B cell (primary cell): ENCODE data around the gene MAD2L1. TPM values are rescaled to one million over a fixed set of nuclear protein-coding genes. Genes with fewer than 3 reads are reported as not detected.

ENCODE experiments used
- ATAC-seq: fragments of 200-7000 bp; cut with Tn5 transposase; one replicate; pipeline ENCODE4 v1.10.0; 2021; ENCODE audit warnings: low read depth, mild to moderate bottlenecking, moderate number of reproducible peaks, moderate library complexity
- CTCF ChIA-PET: fragments of 350-600 bp; sonication (Branson Sonifier 250); formaldehyde crosslinking; loops from one replicate; lab custom pipeline; 2021; ENCODE audit warnings: antibody characterized with exemption, inconsistent platforms; lab: Charles Lee
- POLR2A ChIA-PET: fragments of 350-600 bp; sonication (Branson Sonifier 250); formaldehyde crosslinking; loops from one replicate; lab custom pipeline; 2021; ENCODE audit warnings: antibody characterized with exemption; lab: Charles Lee
- DNase-seq: peaks from one replicate; pipeline ENCODE4 v3.0.0; 2013
- H2AFZ ChIP-seq: 2 replicates; pipeline ENCODE4 v1.6.1; 2012; ENCODE audit warnings: mild to moderate bottlenecking, low read depth, low read length; ENCODE audit not compliant: insufficient read depth, poor library complexity, severe bottlenecking
- H3K27ac ChIP-seq, 2 donors: 1 replicate in 1 of 2; 2 replicates in 1 of 2; pipeline ENCODE4 v1.5.1; 2012 to 2013; ENCODE audit warnings: low read length in 2 of 2, mild to moderate bottlenecking in 2 of 2, moderate library complexity in 1 of 2
- H3K27me3 ChIP-seq, 4 experiments: fragments of 200-600 bp in 1 of 4; sonication (generic) in 1 of 4; replicated peaks in 1 of 4; 1 replicate in 2 of 4; 2 replicates in 2 of 4; pipeline versions ENCODE4 v1.6.1 to v1.7.0; 2013 to 2016; ENCODE audit warnings: low read length in 3 of 4, mild to moderate bottlenecking in 2 of 4, mixed read lengths in 1 of 4, moderate library complexity in 1 of 4; ENCODE audit not compliant: insufficient read depth in 4 of 4, control insufficient read depth in 3 of 4; ENCODE audit errors: control extremely low read depth in 1 of 4
- H3K36me3 ChIP-seq, 2 experiments: replicated peaks in 1 of 2; 1 replicate in 1 of 2; 2 replicates in 1 of 2; pipeline versions ENCODE4 v1.6.1 to v1.7.1; 2013; ENCODE audit warnings: low read length in 1 of 2; ENCODE audit not compliant: insufficient read depth in 2 of 2, control insufficient read depth in 1 of 2; ENCODE audit errors: control extremely low read depth in 1 of 2, extremely low read depth in 1 of 2
- H3K4me1 ChIP-seq, 2 donors: fragments of 200-600 bp in 1 of 2; sonication (generic) in 1 of 2; 1 replicate in 1 of 2; 2 replicates in 1 of 2; pipeline versions ENCODE4 v1.5.1 to v1.6.1; 2013 to 2017; ENCODE audit warnings: low read length in 2 of 2; ENCODE audit not compliant: control insufficient read depth in 2 of 2, insufficient read depth in 2 of 2
- H3K4me2 ChIP-seq: replicated peaks from 2 replicates; pipeline ENCODE3; 2012; ENCODE audit warnings: mild to moderate bottlenecking, low read depth, low read length; ENCODE audit not compliant: poor library complexity, severe bottlenecking
- H3K4me3 ChIP-seq, 5 experiments: fragments of 200-600 bp in 1 of 5; sonication (generic) in 1 of 5; 1 replicate in 3 of 5; 2 replicates in 2 of 5; pipeline versions ENCODE4 v1.5.1 to v1.7.0; 2011 to 2016; ENCODE audit warnings: low read length in 4 of 5, mild to moderate bottlenecking in 4 of 5, low read depth in 2 of 5, control low read depth in 1 of 5, moderate library complexity in 1 of 5; ENCODE audit not compliant: insufficient read depth in 1 of 5; ENCODE audit errors: control extremely low read depth in 1 of 5, extremely low read depth in 1 of 5
- H3K79me2 ChIP-seq: fragments of 200-600 bp; sonication (generic); one replicate; pipeline ENCODE4 v1.6.0; 2016; ENCODE audit warnings: low read length; ENCODE audit not compliant: control insufficient read depth, insufficient read depth
- H3K9ac ChIP-seq: fragments of 200-600 bp; sonication (generic); 2 replicates; pipeline ENCODE4 v1.6.1; 2017; ENCODE audit warnings: mild to moderate bottlenecking, low read length, moderate library complexity
- H3K9me3 ChIP-seq, 3 donors: one replicate each; pipeline versions ENCODE4 v1.6.1 to v1.7.1; 2013; ENCODE audit warnings: low read length in 2 of 3; ENCODE audit not compliant: control insufficient read depth in 2 of 3, insufficient read depth in 1 of 3; ENCODE audit errors: control extremely low read depth in 1 of 3
- H4K20me1 ChIP-seq: 2 replicates; pipeline ENCODE4 v1.6.0; 2012; ENCODE audit warnings: mild to moderate bottlenecking, low read length; ENCODE audit not compliant: insufficient read depth, control insufficient read depth, poor library complexity, severe bottlenecking
- H3K27ac Mint-ChIP-seq: one replicate; pipeline ENCODE4 v1.8.0; 2021; ENCODE audit warnings: mixed read lengths
- H3K27me3 Mint-ChIP-seq: one replicate; pipeline ENCODE4 v1.8.0; 2021; ENCODE audit warnings: mixed read lengths
- H3K4me1 Mint-ChIP-seq: one replicate; pipeline ENCODE4 v1.8.0; 2021; ENCODE audit warnings: mixed read lengths
- H3K4me3 Mint-ChIP-seq: one replicate; pipeline ENCODE4 v1.8.0; 2021; ENCODE audit warnings: mixed read lengths
- H3K9me3 Mint-ChIP-seq: one replicate; pipeline ENCODE4 v1.8.0; 2022; ENCODE audit warnings: mixed read lengths; ENCODE audit not compliant: insufficient read depth
- EZH2 ChIP-seq: IDR thresholded peaks from 2 replicates; pipeline ENCODE4 v1.6.1; 2012; ENCODE audit warnings: borderline replicate concordance, low read depth, mild to moderate bottlenecking, moderate library complexity, low read length; ENCODE audit not compliant: insufficient read depth, poor library complexity, severe bottlenecking
- WGBS: methylation state at CpG from one replicate; pipeline ENCODE4 v1.1.5; 2013; ENCODE audit warnings: missing lambda C conversion rate; ENCODE audit not compliant: insufficient coverage; 5-methylcytosine and 5-hydroxymethylcytosine counted together
- intact Hi-C: fragments of 100-400 bp; cut with micrococcal nuclease; formaldehyde crosslinking; loops from one replicate; pipeline ENCODE4 v1.10.0; 2022
- polyA plus RNA-seq: library from polyadenylated mRNA; depleted of rRNA; stranded (reverse); fragments of >200 nt; gene quantifications from 2 replicates; pipeline ENCODE4 v1.2.3, GENCODE V29; 2012
- total RNA-seq, 2 donors: library from RNA; stranded (reverse); fragments of 120-200 nt in 1 of 2; gene quantifications; 1 replicate in 1 of 2; 2 replicates in 1 of 2; pipeline versions ENCODE4 v1.2.3 to v1.2.4, GENCODE V29; 2013 to 2022
- TF ChIP-seq, protein P1 (sequence below): fragments of 200-600 bp; IDR thresholded peaks from one replicate; pipeline ENCODE4 v1.8.0; 2022; ENCODE audit warnings: antibody characterized with exemption, mild to moderate bottlenecking

Gene MAD2L1
- total and polyA plus RNA-seq, 2 donors (not counting 1 experiment from before 2014, with no cell fraction given): 1.5 TPM

DNA sequence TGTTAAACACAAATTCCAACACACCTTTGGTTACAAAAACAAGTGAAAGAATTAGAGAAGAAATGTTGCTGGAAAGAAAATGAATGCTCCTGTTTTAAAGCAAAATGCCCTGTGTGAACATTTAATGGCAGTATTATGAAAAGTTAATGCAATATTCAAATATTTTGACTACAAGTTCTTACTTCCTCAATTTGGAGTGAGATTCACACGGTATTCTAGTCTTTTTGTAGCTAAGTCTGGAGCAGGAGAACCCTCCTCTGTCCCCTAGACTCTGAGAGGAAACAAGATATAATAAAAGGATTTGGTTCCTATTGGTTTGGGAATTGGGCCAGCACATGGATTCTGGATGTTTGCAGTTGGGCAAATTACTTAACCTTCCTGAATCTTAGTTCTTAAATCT is 12.7 kb downstream of the MAD2L1 start:
- DNase-seq (no peak), ATAC-seq (no peak)
- Histone ChIP-seq H3K4me1 (peaks cover 3 to 13% of the 10 kb centered on the region in 2 donors), H3K4me2 (peak overlapping the region; percentile 10), H3K36me3 (no peaks in the 10 kb centered on the region), H3K27ac (no peak overlapping the region), H4K20me1 (no peaks in the 10 kb centered on the region), H3K79me2 (no peaks in the 10 kb centered on the region), H3K4me3 (no peak overlapping the region), H3K9me3 (no peaks in the 10 kb centered on the region), H2AFZ (peak overlapping the region; percentile 29), H3K9ac (no peak overlapping the region), H3K27me3 (no peaks in the 10 kb centered on the region)
- ChIA-PET CTCF (interaction anchor here (1.3 to 4.1 kb wide), 2 partner anchors 8 to 1072 kb away, joined by 3 to 16 read pairs; no protein-coding TSS in a partner anchor), POLR2A (no interaction called here)
- Mint-ChIP-seq H3K27ac (no peak overlapping the region), H3K27me3 (no peaks in the 10 kb centered on the region), H3K4me3 (no peak overlapping the region), H3K4me1 (peaks cover 16% of the 10 kb centered on the region), H3K9me3 (no peaks in the 10 kb centered on the region)
- intact Hi-C loops: loop anchor here (5.0 kb wide), 1 partner anchor 1282 kb away; no protein-coding TSS in a partner anchor
- TF ChIP-seq, protein P1, sequence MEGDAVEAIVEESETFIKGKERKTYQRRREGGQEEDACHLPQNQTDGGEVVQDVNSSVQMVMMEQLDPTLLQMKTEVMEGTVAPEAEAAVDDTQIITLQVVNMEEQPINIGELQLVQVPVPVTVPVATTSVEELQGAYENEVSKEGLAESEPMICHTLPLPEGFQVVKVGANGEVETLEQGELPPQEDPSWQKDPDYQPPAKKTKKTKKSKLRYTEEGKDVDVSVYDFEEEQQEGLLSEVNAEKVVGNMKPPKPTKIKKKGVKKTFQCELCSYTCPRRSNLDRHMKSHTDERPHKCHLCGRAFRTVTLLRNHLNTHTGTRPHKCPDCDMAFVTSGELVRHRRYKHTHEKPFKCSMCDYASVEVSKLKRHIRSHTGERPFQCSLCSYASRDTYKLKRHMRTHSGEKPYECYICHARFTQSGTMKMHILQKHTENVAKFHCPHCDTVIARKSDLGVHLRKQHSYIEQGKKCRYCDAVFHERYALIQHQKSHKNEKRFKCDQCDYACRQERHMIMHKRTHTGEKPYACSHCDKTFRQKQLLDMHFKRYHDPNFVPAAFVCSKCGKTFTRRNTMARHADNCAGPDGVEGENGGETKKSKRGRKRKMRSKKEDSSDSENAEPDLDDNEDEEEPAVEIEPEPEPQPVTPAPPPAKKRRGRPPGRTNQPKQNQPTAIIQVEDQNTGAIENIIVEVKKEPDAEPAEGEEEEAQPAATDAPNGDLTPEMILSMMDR: no peak
- no CpG with 5 or more reads among the region's 1 CpG for WGBS

DNA sequence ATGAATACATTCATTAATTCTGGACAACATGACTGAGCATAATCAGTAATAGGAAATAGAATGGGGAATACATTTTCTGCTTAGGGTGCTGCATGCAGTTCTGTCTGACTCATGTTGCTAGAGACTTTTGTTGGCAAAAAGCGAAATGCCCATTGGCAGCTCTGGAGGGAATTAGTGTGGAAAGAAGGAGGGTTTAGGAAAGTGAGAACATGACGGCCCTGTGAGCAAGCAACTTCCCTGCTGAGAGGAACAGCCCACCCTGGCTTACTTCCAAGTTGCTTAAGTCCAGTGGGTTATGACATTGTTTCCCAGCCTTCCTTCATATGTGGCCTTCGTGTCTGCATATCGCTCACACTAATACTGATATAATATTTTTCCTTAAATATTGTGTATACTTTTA is 13.8 kb downstream of the MAD2L1 start:
- no peaks in the 10 kb centered on the region for H3K36me3 ChIP-seq
- Mint-ChIP-seq H3K4me3 (no peak overlapping the region), H3K4me1 (peaks cover 16% of the 10 kb centered on the region), H3K27ac (no peak overlapping the region), H3K27me3 (no peaks in the 10 kb centered on the region), H3K9me3 (no peaks in the 10 kb centered on the region)
- intact Hi-C loops: loop anchor here (5.0 kb wide), 1 partner anchor 1281 kb away; no protein-coding TSS in a partner anchor
- H3K4me1 ChIP-seq: peaks cover 3 to 13% of the 10 kb centered on the region in 2 donors
- DNase-seq (no peak), ATAC-seq (no peak)
- ChIA-PET POLR2A (no interaction called here), CTCF (interaction anchor here (2.2 to 4.1 kb wide), 3 partner anchors 9 to 739 kb away, joined by 6 to 16 read pairs (median 7); no protein-coding TSS in a partner anchor)
- no peak overlapping the region for H3K4me2 ChIP-seq
- H2AFZ ChIP-seq: no peak overlapping the region
- H3K27ac ChIP-seq: no peak overlapping the region
- 100% methylated on average over 2 of the region's 4 CpGs for WGBS
- no peak overlapping the region for H3K4me3 ChIP-seq
- H3K79me2 ChIP-seq: no peaks in the 10 kb centered on the region
- TF ChIP-seq, protein P1: no peak
- no peak for TF ChIP-seq EZH2
- H3K9me3 ChIP-seq: no peaks in the 10 kb centered on the region
- H4K20me1 ChIP-seq: no peaks in the 10 kb centered on the region
- H3K27me3 ChIP-seq: no peaks in the 10 kb centered on the region
- H3K9ac ChIP-seq: no peak overlapping the region
